Hepatocyte (in vitro differentiated cells): Measurements from ENCODE around the gene SLC9A1. TPM values are rescaled to one million over a fixed set of nuclear protein-coding genes. Genes with fewer than 3 reads are reported as not detected.
"Not testable (repeated sequence)": the region's sequence is repeated elsewhere in the genome, so short reads cannot be mapped to it uniquely, and the experiment has no call there.

Source experiments
- DNase-seq: peaks from one replicate; pipeline ENCODE4 v3.0.0-alpha.2; 2016; ENCODE audit warnings: low spot score
- H2AFZ ChIP-seq: fragments of 200-600 bp; sonication (generic); 2 replicates; pipeline ENCODE4 v1.6.0; 2016; ENCODE audit warnings: antibody characterized with exemption, mild to moderate bottlenecking
- H3K27ac ChIP-seq: fragments of 200-600 bp; sonication (generic); 2 replicates; pipeline ENCODE4 v1.5.1; 2016; ENCODE audit warnings: mild to moderate bottlenecking
- H3K27me3 ChIP-seq: fragments of 200-600 bp; sonication (generic); 2 replicates; pipeline ENCODE4 v1.6.1; 2016
- H3K36me3 ChIP-seq: fragments of 200-600 bp; sonication (generic); replicated peaks from 2 replicates; pipeline ENCODE4 v1.5.1; 2016; ENCODE audit warnings: low read depth; ENCODE audit not compliant: insufficient read depth
- H3K4me1 ChIP-seq: fragments of 200-600 bp; sonication (generic); 2 replicates; pipeline ENCODE4 v1.5.1; 2016; ENCODE audit warnings: mild to moderate bottlenecking, moderate library complexity; ENCODE audit not compliant: insufficient read depth
- H3K4me2 ChIP-seq: fragments of 200-600 bp; sonication (generic); 2 replicates; pipeline ENCODE4 v1.6.0; 2016
- H3K4me3 ChIP-seq: fragments of 200-600 bp; sonication (generic); 2 replicates; pipeline ENCODE4 v1.5.1; 2016; ENCODE audit warnings: mild to moderate bottlenecking
- H3K79me2 ChIP-seq: fragments of 200-600 bp; sonication (generic); 2 replicates; pipeline ENCODE4 v1.6.0; 2017; ENCODE audit warnings: mild to moderate bottlenecking
- H3K9me2 ChIP-seq: fragments of 200-600 bp; sonication (generic); replicated peaks from 2 replicates; pipeline ENCODE4 v1.6.0; 2017; ENCODE audit warnings: mild to moderate bottlenecking; ENCODE audit not compliant: insufficient read depth
- H3K9me3 ChIP-seq: fragments of 200-600 bp; sonication (generic); 2 replicates; pipeline ENCODE4 v1.5.1; 2016; ENCODE audit warnings: low read depth, mild to moderate bottlenecking
- H4K20me1 ChIP-seq: fragments of 200-600 bp; sonication (generic); 2 replicates; pipeline ENCODE4 v1.6.0; 2016; ENCODE audit warnings: mild to moderate bottlenecking; ENCODE audit not compliant: insufficient read depth, poor library complexity, severe bottlenecking
- CTCF ChIP-seq: fragments of 200-600 bp; sonication (generic); IDR thresholded peaks from 2 replicates; pipeline ENCODE4 v1.5.1; 2016; ENCODE audit warnings: antibody characterized with exemption, mild to moderate bottlenecking; ENCODE audit not compliant: poor library complexity
- EZH2 ChIP-seq: fragments of 200-600 bp; sonication (generic); IDR thresholded peaks from 2 replicates; pipeline ENCODE4 v1.6.1; 2016; ENCODE audit warnings: antibody characterized with exemption, mild to moderate bottlenecking, borderline replicate concordance
- EZH2phosphoT487 ChIP-seq: fragments of 200-600 bp; sonication (generic); IDR thresholded peaks from one replicate; pipeline ENCODE4 v1.6.1; 2018; ENCODE audit warnings: antibody characterized with exemption, mild to moderate bottlenecking, low read depth, moderate library complexity; ENCODE audit not compliant: unreplicated experiment, severe bottlenecking
- WGBS: methylation state at CpG from one replicate; pipeline ENCODE4 v1.1.6; 2016; ENCODE audit warnings: low lambda C conversion rate; ENCODE audit errors: missing lambda C conversion rate; 5-methylcytosine and 5-hydroxymethylcytosine counted together
- polyA plus RNA-seq: library from polyadenylated mRNA; unstranded; fragments of >200 nt; fragmentation: Nextera tagmentation; extraction: Ambion mirVana; gene quantifications from 2 replicates; pipeline ENCODE4 v1.2.1, GENCODE V29; 2016
- total RNA-seq: library from RNA; depleted of rRNA; stranded (reverse); fragments of >200 nt; gene quantifications from 2 replicates; pipeline ENCODE4 v1.2.3, GENCODE V29; 2014

Gene SLC9A1
- total and polyA plus RNA-seq, 2 experiments from 2014 or later, result 13.3 to 31.3 TPM

GRCh38 chr1:27127419-27127818 lies 27.5 kb downstream of the SLC9A1 start:
- Histone ChIP-seq H3K4me2 (no peak overlapping the region), H3K27ac (no peak overlapping the region), H3K79me2 (peaks cover 12% of the 10 kb centered on the region)

GRCh38 chr1:27126391-27126790 lies 28.5 kb downstream of the SLC9A1 start:
- Histone ChIP-seq H4K20me1 (no peaks in the 10 kb centered on the region), H3K27ac (no peak overlapping the region), H3K4me2 (no peak overlapping the region), H3K36me3 (no peaks in the 10 kb centered on the region), H3K9me3 (no peaks in the 10 kb centered on the region), H3K79me2 (peaks cover 21% of the 10 kb centered on the region), H3K27me3 (no peaks in the 10 kb centered on the region), H2AFZ (no peak overlapping the region), H3K4me1 (peaks cover 17% of the 10 kb centered on the region), H3K4me3 (no peak overlapping the region), H3K9me2 (no peaks in the 10 kb centered on the region)
- WGBS, result 91% methylated on average over 5 of the region's 5 CpGs
- TF ChIP-seq CTCF (no peak), EZH2 (no peak), EZH2phosphoT487 (no peak)
- no peak for DNase-seq

More at GRCh38 chr1:27127419-27127818, 27.5 kb downstream of the SLC9A1 start:
- Histone ChIP-seq H3K4me1 (peaks cover 14% of the 10 kb centered on the region), H3K36me3 (no peaks in the 10 kb centered on the region), H3K4me3 (no peak overlapping the region), H2AFZ (no peak overlapping the region), H4K20me1 (no peaks in the 10 kb centered on the region), H3K27me3 (no peaks in the 10 kb centered on the region), H3K9me3 (no peaks in the 10 kb centered on the region), H3K9me2 (no peaks in the 10 kb centered on the region)
- 96% methylated on average over 3 of the region's 3 CpGs for WGBS
- no peak for DNase-seq
- TF ChIP-seq CTCF, result no peak
- no peak for TF ChIP-seq EZH2
- TF ChIP-seq EZH2phosphoT487, result no peak

DNA sequence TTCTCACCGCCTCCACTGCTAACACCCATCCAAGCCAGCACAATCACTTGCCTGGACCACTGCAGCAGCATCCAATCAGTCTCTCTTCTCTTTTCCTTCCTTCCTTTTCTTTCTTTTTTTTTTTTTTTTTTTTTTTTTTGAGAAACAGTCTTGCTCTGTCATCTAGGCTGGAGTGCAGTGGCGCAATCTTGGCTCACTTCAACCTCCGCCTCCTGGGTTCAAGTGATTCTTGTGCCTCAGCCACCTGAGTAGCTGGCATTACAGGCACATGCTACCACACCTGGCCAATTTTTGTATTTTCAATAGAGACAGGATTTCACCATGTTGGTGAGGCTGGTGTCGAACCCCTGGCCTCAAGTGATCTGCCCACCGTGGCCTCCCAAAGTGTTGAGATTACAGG lies 29.8 kb downstream of the SLC9A1 start:
- Histone ChIP-seq H3K79me2 (peaks cover 27% of the 10 kb centered on the region), H3K4me1 (peaks cover 17% of the 10 kb centered on the region)
- WGBS, result 95% methylated on average over 5 of the region's 5 CpGs
- H3K36me3 ChIP-seq, H3K9me3 ChIP-seq, DNase-seq, H3K27ac ChIP-seq, H3K9me2 ChIP-seq, H2AFZ ChIP-seq, H3K4me3 ChIP-seq, H4K20me1 ChIP-seq, H3K27me3 ChIP-seq, H3K4me2 ChIP-seq: not testable (repeated sequence)

GRCh38 chr1:27124405-27124804 lies 30.5 kb downstream of the SLC9A1 start:
- H3K27ac ChIP-seq, result no peak overlapping the region
- TF ChIP-seq EZH2, result no peak
- TF ChIP-seq EZH2phosphoT487, result no peak
- TF ChIP-seq CTCF, result no peak
- peaks cover 20% of the 10 kb centered on the region for H3K4me1 ChIP-seq

More at GRCh38 chr1:27124405-27124804, 30.5 kb downstream of the SLC9A1 start:
- H3K4me2 ChIP-seq, result no peak overlapping the region
- H3K9me3 ChIP-seq, result no peaks in the 10 kb centered on the region
- no peaks in the 10 kb centered on the region for H4K20me1 ChIP-seq
- no peaks in the 10 kb centered on the region for H3K9me2 ChIP-seq
- H3K36me3 ChIP-seq, result no peaks in the 10 kb centered on the region
- DNase-seq, result no peak
- no peak overlapping the region for H3K4me3 ChIP-seq
- H3K79me2 ChIP-seq, result peaks cover 28% of the 10 kb centered on the region
- no peak overlapping the region for H2AFZ ChIP-seq
- WGBS, result 87% methylated on average over 3 of the region's 3 CpGs
- no peaks in the 10 kb centered on the region for H3K27me3 ChIP-seq
